HG03460 (cell line): Measurements from ENCODE around the gene RBM17.
"Not testable (repeated sequence)": the region's sequence is repeated elsewhere in the genome, so short reads cannot be mapped to it uniquely, and the experiment has no call there.

Experiments
- ATAC-seq: cut with Tn5 transposase; IDR thresholded peaks from one replicate; pipeline ENCODE4 v1.9.1; 2021; ENCODE audit not compliant: unreplicated experiment

The RBM17 gene

DNA sequence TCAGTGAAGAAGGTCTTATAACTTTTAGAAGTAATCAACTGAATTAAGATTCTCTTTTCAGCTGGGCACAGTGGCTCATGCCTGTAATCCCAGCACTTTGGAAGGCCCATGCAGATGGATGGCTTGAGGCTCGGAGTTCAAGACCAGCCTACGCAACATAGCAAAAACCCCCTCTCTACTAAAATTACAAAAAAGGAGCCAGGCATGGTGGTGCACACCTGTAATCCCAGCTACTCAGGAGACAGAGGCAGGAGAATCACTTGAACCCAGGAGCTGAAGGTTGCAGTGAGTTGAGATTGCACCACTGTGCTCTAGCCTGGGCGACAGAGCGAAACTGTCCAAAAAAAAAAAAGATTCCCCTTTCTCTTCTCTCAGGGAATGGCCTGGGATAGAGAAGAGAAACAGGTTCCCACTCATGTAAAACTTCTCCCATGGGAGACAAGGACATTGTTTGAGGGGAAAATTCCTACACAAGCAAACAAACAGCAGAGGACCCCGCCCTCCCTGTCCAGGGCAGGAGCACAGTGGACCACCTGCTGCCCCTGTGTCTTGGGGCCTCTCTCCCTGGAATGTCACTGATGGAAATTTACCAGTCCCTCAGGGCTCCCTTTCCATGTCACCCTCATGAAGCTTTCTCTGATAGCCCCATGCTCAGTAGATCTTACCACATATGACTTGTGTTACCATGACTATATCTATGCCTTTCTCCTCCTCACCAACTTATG lies 32.3 kb upstream of the RBM17 start:
- no peak for ATAC-seq

DNA sequence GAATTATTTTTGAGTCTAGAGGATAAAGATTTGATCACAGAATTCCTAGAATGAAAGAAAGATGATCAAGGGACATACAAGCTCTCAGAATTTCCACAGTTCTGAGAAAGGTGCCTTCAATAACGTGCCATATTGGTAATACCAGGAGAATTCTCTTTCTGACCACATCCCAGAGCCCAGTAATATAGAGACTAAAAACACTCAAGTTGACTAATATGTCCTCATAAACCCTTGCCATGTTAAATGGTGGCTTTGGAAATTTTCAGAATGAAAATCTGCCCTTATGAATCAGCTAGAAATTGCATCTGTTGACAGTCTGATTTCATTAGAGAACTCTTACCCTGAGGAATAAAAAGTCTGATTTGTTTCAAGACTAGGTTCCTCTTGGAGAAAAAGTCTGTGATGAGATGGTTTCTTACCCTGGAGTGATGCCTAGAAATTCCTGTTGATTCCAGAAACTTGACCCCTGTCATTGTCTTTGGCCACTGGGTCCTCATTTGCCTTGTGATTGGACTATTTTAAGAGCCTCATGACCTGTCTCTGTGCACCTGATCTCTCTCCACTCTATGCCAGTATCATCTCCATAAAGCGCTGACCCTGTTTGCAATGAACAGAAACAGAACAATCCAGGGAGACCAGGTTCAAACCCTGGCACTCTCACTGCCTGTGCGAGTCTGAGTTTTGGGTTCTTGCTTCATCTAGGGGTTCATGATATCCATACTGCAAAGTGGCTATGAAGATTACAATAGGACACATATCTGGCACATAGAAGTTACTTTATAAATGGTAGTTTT lies 30.0 kb upstream of the RBM17 start:
- ATAC-seq, result no peak

DNA sequence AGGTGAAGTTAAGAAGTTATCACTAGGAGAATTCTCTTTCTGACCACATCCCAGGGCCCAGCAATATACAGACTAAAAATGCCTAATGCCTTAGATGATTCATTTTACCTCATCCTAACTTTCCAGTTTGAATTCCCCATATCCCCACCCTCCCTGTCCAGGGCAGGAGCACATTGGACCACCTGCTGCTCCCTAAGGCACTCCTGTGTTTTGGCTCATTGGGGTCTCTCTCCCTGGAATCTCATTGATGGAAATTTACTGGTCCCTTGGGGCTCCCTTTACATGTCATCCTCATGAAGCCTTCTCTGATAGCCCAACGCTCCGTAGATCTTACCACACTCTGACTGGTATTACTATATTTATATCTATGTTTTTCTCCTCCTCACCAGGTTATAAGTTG lies 29.3 kb upstream of the RBM17 start:
- ATAC-seq, result no peak

DNA sequence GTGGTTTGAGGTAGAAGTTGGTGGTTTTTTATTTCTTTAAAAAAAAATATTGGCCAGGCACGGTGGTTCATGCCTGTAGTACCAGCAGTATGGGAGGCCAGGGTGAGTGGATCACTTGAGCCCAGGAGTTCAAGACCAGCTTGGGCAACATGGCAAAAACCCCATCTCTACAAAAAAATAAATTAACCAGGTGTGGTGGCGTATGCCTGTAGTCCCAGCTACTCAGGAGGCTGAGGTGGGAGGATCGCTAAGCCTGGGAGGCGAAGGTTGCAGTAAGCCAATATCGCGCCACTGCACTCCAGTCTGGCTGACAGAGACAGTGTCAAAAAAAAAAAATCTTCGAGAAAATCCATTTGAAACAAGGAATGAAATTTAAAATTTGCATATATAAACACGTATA lies 27.8 kb upstream of the RBM17 start:
- ATAC-seq, result no peak

DNA sequence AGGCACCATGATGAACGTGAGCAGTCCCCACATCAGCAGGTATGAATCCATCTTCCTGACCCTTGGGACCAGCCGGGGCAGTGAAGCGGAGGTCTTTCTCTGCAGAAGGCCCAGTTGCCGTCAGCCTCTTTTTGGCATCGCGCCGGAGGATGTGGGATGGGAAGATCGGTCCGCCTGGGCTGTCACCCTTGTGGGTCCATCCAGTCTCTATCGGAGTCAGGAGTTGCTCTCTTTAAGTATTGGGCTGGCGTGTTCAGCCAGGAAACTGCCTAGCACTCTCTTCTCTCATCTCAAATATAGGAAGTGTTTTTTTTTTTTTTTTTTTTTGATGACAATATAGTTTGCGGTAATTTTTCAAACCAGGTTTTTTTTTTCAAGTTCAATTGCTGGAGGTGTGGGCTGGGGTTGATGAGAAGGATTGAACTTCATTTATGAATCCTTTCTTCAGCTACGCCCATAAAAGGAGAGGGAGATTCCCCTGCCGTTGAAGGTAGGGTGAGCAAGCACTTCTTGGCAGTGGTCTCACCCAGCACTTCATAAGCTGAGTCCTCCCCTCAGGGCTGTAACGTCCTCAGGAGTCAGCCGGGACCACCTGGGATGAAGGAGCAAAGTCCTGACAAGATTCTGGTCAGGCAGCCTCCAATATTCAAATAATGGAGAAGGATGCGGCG lies 26.6 kb upstream of the RBM17 start, which contains the start of gene IL2RA:
TSS of gene IL2RA (minus strand) at position 267 of the 671 bp plus-strand sequence. CDS start at position 51, 216 bp downstream.
- no peak for ATAC-seq

DNA sequence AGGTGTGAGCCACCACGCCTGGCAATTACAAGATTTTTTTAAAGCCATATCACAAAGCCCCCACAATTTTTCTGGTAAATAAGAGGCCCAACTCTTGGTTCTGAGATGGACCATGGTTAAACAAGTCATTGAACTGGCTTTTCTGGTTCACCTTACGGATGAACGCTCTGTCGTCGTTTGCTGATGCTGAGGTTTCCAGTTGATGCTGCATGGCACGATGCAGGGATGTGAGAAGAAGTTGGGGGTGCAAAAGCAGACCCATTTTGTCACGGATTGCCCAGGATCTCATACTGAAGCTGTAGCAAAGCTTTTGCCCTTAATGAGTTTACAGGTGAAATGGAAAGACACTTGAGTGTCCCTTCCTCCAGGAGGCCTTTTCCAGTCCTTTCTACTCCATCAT lies 24.7 kb upstream of the RBM17 start:
- ATAC-seq, result no peak

DNA sequence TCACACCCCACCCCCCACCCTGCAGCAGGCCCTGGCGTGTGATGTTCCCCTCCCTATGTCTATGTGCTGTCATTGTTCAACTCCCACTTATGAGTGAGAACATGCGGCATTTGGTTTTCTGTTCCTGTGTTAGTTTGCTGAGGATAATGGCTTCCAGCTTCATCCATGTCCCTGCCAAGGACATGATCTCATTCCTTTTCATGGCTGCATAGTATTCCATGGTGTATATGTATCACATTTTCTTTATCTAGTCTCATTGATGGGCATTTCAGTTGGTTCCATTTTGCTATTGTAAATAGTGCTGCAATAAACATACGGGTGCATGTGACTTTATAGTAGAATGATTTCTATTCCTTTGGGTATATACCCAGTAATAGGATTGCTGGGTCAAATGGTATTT lies 24.1 kb upstream of the RBM17 start:
- not testable (repeated sequence) for ATAC-seq

DNA sequence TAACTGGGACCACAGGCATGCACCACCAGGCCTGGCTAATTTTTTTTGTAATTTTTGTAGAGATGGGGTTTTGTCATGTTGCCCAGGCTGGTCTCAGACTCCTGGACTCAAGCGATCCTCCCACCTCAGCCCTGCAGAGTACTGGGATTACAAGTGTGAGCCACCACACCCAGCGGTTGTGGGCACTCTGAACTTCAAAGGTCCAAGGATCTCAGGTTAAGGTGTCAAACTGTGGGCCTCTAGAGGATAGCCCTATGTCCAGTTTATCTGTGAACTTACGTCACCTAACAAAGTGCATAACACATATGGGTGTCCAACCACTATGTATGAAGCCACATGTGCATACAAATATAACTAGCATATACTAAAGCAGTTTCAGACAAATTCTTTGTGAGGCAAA lies 23.4 kb upstream of the RBM17 start:
- no peak for ATAC-seq

DNA sequence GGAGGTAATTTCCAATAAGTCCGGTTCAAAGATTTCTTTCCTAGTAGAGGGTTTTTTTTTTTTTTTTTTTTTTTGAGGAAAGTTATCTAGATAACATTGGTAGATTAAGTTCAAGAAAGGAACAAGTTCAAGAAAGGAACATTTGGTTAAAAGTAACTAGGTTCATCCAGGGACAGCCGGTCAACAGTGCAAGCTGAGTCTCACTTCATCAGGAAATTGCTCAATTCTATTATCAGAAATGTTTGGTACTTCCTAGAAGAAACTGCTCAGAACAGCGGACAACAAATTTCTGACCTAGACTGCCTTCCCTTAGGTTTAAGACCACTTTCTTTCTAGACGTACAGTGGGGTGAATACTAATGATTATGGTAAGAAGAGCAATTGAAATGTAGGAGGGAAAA lies 23.0 kb upstream of the RBM17 start:
- ATAC-seq, result no peak

DNA sequence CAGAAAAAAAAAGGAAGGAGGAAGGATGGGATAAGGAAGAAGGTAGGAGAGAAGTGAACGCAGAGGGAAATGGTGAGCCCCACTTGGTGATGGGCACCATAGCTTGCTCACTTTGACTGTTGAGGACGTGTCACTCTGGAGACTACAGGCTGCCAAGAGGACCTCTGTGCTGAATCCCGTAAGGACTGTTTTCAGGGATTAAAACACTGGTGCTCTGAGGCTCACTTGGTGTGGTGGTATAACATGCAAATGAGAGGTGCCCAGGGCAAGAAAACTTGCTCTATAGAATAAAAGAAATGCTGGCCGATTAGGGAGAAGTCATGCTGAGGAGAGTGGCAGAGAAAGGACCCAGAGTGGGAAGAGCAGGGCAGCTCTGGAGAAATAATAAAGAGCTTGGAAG lies 21.4 kb upstream of the RBM17 start:
- ATAC-seq, result no peak

DNA sequence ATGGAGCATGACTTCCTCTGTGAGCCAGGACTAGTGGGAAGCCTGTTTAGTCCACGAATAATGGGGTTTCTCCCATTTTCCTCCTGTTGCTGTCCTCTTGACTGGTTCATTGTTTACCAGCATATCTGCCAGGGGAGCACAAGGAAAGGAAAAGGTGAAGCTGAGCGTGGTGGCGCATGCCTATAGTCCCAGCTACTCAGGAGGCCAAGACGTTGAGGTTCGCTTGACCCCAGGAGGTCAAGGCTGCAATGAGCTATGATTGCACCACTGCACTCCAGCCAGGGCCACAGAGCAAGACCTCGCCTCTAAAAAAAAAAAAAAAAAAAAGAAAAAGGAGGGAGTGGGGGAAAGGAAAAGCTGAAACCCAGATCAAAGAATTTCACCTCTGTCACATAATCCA lies 20.8 kb upstream of the RBM17 start:
- no peak for ATAC-seq

DNA sequence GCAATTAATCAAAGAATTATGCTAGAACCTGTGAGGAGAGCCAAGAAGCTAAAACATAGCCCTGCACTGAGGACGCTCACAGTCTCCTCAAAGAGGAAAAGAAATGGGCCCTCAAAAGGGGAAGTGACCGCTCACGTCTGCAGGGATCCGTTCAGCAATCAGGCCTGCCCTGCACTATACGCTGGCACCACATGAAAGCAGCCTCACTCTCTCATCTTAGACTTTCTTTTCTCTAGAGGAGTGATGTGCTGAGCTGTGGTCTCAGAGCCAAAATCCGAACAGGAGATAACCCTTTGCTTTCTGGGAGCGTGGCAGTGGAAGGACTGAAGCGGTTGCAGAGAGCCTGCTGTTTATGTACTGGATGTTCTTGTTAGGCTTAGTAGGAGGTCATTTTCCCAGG lies 20.4 kb upstream of the RBM17 start:
- peak; percentile 54 for ATAC-seq

DNA sequence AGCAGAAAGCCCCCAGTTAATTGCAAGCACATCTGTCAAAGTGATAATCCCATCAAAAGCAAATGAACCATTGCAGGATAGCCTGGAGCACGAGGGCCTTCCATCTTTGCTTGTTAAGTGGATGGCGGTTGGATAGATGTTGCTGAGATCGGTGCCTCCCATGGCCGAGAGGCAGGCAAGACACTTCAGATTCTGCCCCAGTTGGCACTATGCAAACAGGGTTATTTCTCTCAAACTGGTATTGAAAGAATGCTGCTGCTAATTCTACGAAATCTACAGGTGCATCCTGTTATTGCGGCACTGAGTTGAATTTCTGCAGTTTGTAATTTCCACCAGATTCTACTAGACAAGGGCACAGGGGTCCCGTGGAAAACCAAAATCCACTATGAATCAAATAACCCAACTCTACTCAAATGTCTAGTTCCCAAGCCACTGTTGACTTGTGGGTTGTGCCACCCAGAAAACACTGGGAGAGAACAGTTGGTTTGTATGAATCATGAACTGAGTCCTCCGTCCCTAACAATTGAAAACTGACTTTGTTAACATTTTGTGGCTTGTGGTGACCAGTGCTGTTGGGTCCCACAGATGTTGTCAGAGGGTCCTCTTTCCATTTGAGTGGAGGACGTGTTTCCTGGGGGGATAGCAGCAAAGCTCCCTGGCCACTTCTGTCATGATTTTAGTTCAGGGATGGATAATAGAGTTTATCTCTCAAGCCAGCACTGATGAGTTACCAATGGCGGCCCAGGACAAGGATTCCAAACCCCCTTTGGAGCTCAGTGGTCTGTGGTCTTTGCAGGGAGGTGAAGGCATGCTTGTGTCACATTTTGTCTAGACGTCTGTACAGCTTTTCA lies 19.5 kb upstream of the RBM17 start:
- ATAC-seq, result no peak

DNA sequence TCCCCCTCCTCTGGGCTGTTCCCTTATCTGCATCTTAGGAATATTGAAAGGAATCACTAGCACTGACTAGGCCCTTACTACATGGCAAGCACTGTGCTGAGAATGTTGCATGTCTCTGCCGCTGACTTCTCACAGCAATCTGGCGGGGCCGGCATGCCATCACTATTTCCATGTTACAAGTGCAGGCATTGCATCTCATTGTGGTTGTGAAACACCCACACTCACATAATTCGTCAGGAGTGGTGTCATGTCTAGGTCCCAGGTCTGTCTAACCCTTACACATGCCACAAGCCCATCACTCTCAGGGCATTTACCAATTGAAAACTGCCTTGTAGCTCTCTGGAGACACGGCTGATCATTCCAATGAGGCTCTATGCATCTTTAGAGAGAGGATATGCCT lies 18.2 kb upstream of the RBM17 start:
- ATAC-seq, result no peak

DNA sequence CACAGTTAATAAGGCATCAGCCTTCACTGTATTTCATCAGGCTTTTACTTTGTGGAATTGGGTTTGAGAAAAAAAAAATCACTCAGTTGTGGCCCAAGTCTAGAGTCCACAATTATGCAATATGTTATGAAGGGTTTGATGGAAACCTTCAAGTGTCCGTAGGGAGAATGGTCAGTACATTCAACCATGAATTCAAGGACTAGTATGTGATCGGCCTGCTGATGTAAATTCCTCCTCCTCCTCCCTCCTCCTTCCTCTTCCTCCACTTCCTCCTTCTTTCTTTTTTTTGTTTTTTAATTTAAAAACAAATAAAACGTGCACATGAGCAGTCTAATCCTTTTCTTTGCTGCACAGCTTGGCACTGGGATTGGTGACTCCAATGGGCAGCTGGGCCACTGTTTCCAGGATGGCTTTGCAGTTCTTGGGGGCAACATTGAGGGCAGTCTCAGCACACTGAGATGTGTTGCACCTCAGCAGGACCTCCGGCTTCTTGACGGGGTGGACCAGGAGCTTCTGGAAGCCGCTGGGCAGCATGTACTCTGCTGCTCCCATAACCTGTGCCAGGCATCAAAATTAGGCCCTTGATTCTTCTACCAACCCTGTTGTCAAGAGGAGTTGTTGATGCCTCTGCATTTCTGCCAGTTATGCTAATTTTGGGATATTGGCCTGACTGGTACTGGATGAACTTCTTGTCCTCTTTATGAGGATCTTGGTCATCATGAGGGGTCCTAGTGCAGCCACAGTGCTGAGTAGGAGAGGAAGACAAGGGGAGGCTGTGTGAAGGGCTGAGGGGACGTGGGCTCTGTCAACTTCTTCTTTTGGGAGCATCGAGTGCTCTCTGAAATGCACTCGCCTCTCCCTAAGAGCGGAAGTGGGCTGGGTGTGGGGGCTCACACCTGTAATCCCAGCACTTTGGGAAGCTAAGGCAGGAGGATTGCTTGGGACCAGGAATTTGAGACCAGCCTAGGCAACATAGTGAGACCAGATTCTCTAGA lies 17.4 kb upstream of the RBM17 start:
- ATAC-seq, result no peak

DNA sequence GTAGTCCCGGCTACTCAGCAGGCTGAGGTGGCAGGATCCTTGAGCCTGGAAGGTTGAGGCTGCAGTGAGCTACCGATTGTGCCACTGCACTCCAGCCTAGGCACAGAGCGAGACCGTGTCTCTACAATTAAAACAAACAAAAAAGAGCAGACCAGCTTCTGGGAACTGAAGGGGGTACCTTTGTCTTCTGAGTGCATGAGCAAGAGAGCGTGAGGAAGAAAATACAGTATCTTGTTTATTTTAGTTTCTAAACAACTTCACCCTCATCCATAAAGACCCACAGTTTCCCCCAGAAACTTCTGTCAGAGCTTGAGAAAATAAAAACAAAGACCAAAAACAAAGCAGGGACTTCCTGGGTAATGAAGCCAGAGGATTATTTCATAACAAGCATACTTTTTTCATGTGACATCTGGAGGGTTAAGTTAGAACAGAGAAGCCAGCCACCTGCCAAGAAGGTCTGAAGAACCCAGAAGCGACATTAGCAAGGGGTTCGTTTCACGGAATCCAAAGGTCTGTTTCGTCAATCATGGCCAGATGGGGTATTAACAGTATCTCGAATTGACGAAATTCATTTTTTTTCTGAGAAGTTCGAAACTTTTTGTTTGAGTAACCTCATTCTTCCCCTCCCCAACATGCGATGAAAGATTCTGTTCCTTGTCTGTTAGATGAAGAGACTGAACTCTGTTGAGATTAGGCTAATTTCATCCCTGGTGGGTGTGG lies 16.5 kb upstream of the RBM17 start:
- peak; percentile 52 for ATAC-seq

DNA sequence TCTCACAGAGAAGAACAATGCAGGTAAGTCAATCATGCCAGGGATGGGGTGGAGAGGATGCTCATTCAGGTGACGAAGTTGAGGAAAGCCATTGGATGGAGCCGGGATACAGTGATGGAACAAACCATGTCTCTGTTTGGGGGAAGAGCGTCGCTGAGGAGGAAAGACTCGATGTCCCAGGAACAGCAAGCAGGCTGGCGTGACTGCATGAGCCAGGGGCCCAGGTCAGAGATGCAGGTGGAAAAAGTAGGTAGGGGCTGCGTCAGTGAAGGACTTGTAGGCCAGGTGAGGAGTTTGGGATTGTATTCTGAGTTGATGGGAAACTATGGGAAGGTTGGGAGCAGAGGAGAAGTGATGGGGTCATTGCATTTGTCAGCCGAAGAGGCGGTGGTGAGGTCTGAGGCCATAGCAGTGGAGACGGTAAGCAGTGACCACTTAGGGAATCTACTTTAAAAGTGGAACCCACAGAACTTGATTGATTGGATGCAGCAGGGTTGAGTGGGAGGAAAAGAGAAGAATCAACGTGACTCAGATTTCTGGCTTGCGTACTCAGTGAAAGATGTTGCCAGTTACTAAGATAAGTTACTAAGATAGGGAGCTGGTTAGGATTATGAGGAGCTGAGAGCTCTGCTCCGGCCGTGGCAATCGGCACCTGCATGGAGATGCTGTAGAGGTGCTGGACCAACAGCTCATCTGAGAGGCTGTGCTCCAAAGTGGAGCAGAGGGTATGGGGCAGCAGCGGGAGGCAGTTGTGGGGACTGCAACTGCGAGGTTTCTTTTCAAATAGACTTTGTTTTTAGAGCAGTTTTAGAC lies 14.1 kb upstream of the RBM17 start:
- ATAC-seq, result no peak

DNA sequence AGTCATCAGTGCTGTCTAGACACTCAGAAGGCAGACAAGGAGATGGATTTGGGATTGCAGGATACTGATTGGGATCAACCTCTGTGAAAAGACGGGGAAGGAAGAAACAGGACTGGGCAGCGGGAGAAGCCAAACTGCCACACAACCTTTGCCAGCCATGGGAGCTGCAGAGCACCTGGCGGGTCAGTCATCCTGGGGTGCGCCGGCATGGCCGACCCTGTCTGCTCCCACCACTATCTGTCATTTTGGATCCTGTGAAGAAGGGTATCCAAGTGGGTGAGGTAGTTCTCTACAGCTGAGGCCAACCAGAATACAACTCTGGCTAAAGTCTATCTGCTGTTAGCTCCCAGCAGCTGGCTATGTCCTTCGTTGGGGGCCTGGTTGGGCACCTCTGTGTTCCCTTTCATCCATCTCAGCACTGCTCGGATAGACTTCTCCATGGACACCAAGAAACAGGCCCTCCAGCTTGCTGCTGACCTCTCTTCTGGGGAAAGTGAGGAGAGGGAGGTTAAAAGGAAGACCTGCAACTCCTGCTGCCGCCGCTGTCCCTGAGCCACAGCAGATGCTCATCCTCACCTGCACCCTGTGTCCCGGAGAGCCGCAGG lies 11.7 kb upstream of the RBM17 start:
- ATAC-seq, result no peak
